Sigmoid colon (tissue), 7 donors: ENCODE measurements around the gene IRS4. TPM values are rescaled to one million over a fixed set of nuclear protein-coding genes. Genes with fewer than 3 reads are reported as not detected.

Experiments used
- DNase-seq: peaks from one replicate; pipeline ENCODE4 v3.0.0-alpha.2; 2019
- H3K27ac ChIP-seq, 4 donors: fragments of 200-600 bp; sonication (generic); one replicate each; pipeline ENCODE4 v1.5.1; 2016 to 2019; ENCODE audit warnings: mild to moderate bottlenecking in 1 of 4
- H3K27me3 ChIP-seq, 3 donors: fragments of 200-600 bp; sonication (generic); one replicate each; pipeline ENCODE4 v1.5.1; 2019; ENCODE audit warnings: mild to moderate bottlenecking in 1 of 3
- H3K36me3 ChIP-seq, 4 donors: fragments of 200-600 bp; sonication (generic); one replicate each; pipeline ENCODE4 v1.5.1; 2016 to 2019
- H3K4me1 ChIP-seq, 4 donors: fragments of 200-600 bp; sonication (generic); one replicate each; pipeline ENCODE4 v1.5.1; 2017 to 2019
- H3K4me3 ChIP-seq, 4 donors: fragments of 200-600 bp; sonication (generic); one replicate each; pipeline ENCODE4 v1.5.1; 2017 to 2019; ENCODE audit warnings: mild to moderate bottlenecking in 2 of 4, moderate library complexity in 1 of 4
- H3K9me3 ChIP-seq, 4 donors: fragments of 200-600 bp in 3 of 4; sonication (generic) in 3 of 4; one replicate each; pipeline versions ENCODE4 v1.5.1 to v1.6.1; 2013 to 2019
- EP300 ChIP-seq, 4 donors: sonication (generic); formaldehyde crosslinking; IDR thresholded peaks; one replicate each; pipeline ENCODE4 v1.6.1; 2017; ENCODE audit warnings: antibody characterized with exemption in 4 of 4
- POLR2A ChIP-seq, 2 donors: fragments of 450-650 bp; IDR thresholded peaks; one replicate each; pipeline ENCODE4 v1.6.1; 2016; ENCODE audit warnings: antibody characterized with exemption in 2 of 2, mild to moderate bottlenecking in 2 of 2, moderate library complexity in 2 of 2
- POLR2AphosphoS5 ChIP-seq, 4 donors: sonication (generic); formaldehyde crosslinking; IDR thresholded peaks; one replicate each; pipeline ENCODE4 v1.6.1; 2017; ENCODE audit warnings: antibody characterized with exemption in 4 of 4
- WGBS, 2 donors: extraction: QIAGEN DNeasy Blood & Tissue Kit; methylation state at CpG; one replicate each; pipeline ENCODE4 v1.1.7; 2013; 5-methylcytosine and 5-hydroxymethylcytosine counted together
- intact Hi-C: fragments of 100-400 bp; cut with DNase I; formaldehyde crosslinking; loops from one replicate; pipeline ENCODE4 v1.15.1; 2023
- polyA plus RNA-seq, 3 donors: library from polyadenylated mRNA; stranded (reverse); fragments of 200-250 nt; gene quantifications; one replicate each; pipeline ENCODE4 v1.2.3, GENCODE V29; 2013
- total RNA-seq, 4 donors: library from RNA; depleted of rRNA; stranded (reverse); fragments of >200 nt; gene quantifications; one replicate each; pipeline ENCODE4 v1.1.0, GENCODE V29; 2016
- TF ChIP-seq, protein P1 (sequence below), 4 experiments: fragments of 450-650 bp in 3 of 4; fragments of 200-600 bp in 1 of 4; IDR thresholded peaks; one replicate each; pipeline ENCODE4 v1.5.1; 2016 to 2019; ENCODE audit warnings: antibody characterized with exemption in 4 of 4, mild to moderate bottlenecking in 3 of 4, moderate library complexity in 2 of 4
- donor health status: healthy with polysubstance abuse.
- donor health status: Bipolar disorder and iron deficiency.
- donor health status: healthy.

IRS4 gene
- total and polyA plus RNA-seq, 7 donors: not detected

DNA sequence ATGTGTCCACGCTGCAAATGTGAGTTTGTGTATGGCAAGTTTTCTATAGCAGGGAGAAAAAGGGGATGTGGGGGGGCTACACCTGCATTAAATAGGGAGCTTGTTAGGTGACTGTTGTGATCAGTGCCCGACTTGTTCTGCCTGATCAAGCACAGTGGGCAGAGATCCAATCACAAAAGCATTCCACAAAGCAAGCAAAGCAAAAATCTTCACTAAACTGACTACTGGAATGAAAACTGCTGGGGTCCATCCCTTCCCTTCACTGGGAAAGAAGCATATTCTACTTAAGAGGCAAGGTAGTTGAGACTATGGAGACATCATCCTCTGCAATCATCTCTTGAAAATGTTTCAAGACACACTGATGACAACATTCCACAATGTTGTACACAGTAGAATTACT lies 5.2 kb downstream of the IRS4 start:
- Histone ChIP-seq H3K4me3 (no peak overlapping the region), H3K27me3 (peaks cover 6 to 41% (median 7%) of the 10 kb centered on the region in 3 donors), H3K9me3 (no peaks in the 10 kb centered on the region), H3K4me1 (peaks cover 0 to 3% (median 1%) of the 10 kb centered on the region in 4 donors), H3K27ac (no peak overlapping the region), H3K36me3 (no peaks in the 10 kb centered on the region)
- 8 to 10% methylated on average over 2 of the region's 2 CpGs for WGBS, 2 donors
- no peak for DNase-seq
- TF ChIP-seq, protein P1, sequence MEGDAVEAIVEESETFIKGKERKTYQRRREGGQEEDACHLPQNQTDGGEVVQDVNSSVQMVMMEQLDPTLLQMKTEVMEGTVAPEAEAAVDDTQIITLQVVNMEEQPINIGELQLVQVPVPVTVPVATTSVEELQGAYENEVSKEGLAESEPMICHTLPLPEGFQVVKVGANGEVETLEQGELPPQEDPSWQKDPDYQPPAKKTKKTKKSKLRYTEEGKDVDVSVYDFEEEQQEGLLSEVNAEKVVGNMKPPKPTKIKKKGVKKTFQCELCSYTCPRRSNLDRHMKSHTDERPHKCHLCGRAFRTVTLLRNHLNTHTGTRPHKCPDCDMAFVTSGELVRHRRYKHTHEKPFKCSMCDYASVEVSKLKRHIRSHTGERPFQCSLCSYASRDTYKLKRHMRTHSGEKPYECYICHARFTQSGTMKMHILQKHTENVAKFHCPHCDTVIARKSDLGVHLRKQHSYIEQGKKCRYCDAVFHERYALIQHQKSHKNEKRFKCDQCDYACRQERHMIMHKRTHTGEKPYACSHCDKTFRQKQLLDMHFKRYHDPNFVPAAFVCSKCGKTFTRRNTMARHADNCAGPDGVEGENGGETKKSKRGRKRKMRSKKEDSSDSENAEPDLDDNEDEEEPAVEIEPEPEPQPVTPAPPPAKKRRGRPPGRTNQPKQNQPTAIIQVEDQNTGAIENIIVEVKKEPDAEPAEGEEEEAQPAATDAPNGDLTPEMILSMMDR (IDR thresholded peaks at IDR 0.05): no peak
- no peak for TF ChIP-seq EP300 (IDR thresholded peaks at IDR 0.05)
- intact Hi-C loops: no loop called here

DNA sequence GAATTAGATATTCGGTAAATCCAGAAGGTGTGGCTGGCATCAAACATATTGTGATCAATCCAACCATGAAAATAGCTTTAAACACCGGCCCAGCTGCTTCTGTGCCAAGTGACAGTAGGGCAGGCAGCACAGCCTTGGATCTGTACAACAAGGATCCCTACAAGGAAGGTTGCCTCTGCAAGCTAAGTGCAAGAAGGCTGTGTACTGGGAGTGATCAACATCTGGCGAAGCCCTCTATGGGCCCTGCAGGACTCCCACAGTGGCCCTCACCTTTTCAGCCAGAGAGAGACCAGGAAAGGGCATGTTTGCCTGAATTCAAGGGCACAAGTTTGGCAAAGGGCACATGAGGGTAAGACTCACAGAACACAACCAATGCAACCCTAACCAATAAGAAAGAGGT lies 9.6 kb downstream of the IRS4 start:
- Histone ChIP-seq H3K27ac (no peak overlapping the region), H3K9me3 (no peaks in the 10 kb centered on the region), H3K4me3 (no peak overlapping the region), H3K4me1 (no peaks in the 10 kb centered on the region), H3K27me3 (peaks cover 0 to 4% (median 0%) of the 10 kb centered on the region in 3 donors), H3K36me3 (no peaks in the 10 kb centered on the region)
- 88% methylated on average over 3 of the region's 3 CpGs for WGBS, 2 donors
- intact Hi-C loops: no loop called here
- TF ChIP-seq, protein P1 (IDR thresholded peaks at IDR 0.05): no peak
- TF ChIP-seq POLR2A (IDR thresholded peaks at IDR 0.05) (no peak), EP300 (IDR thresholded peaks at IDR 0.05) (no peak), POLR2AphosphoS5 (IDR thresholded peaks at IDR 0.05) (no peak)
- no peak for DNase-seq

DNA sequence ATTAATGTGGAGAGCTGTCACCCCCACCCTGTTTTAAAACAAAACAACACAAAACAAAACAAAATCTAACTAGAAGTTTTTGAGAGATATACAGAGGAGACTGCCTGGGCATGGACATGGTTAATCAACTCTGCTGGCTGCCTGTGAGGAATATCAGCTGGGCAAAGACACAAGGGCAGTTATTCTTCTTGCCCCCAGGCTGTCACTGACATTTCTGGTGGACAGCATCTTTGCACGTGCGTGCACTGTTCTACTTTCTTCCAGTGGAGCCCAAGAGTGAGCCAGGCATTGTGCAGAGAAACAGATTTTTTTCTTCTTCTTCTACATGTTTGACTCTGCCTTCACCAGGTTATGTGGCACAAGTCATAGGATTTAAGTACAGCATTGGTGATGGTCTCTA lies 13.8 kb downstream of the IRS4 start:
- WGBS, 2 donors: 72% methylated on average over 2 of the region's 2 CpGs
- Histone ChIP-seq H3K36me3 (no peaks in the 10 kb centered on the region), H3K27ac (no peak overlapping the region), H3K4me1 (no peaks in the 10 kb centered on the region), H3K4me3 (no peak overlapping the region), H3K9me3 (no peaks in the 10 kb centered on the region), H3K27me3 (no peaks in the 10 kb centered on the region)
- TF ChIP-seq POLR2AphosphoS5 (IDR thresholded peaks at IDR 0.05): no peak
- no peak for TF ChIP-seq EP300 (IDR thresholded peaks at IDR 0.05)
- TF ChIP-seq POLR2A (IDR thresholded peaks at IDR 0.05): no peak
- TF ChIP-seq, protein P1 (IDR thresholded peaks at IDR 0.05): no peak
- DNase-seq: no peak
- intact Hi-C loops: no loop called here

DNA sequence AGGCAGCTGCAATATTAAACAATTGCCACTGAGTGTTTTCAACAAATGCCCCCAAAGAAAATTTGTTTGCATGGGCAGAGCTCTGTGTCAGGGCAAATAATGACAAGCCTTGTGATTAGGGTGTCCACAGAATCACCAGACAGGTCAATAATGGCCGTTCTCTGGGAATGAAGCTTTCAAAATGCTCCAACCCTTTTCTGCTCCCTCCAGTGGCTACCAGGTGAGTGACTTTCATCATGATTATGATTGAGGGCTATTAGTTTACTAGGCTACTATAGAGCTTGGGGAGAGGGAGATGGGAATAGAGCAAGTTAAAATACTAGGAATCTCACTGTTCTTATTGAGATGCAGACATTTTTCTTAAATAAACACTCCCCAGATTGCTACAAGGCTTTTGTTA lies 23.5 kb downstream of the IRS4 start:
- WGBS, 2 donors: 63 to 83% methylated on average over 1 of the region's 1 CpG
- no peaks in the 10 kb centered on the region for H3K27me3 ChIP-seq
- no peak overlapping the region for H3K4me3 ChIP-seq
- intact Hi-C loops: no loop called here
- no peak overlapping the region for H3K27ac ChIP-seq
- H3K9me3 ChIP-seq: no peaks in the 10 kb centered on the region
- no peak for DNase-seq
- H3K4me1 ChIP-seq: no peaks in the 10 kb centered on the region
- no peak for TF ChIP-seq POLR2AphosphoS5 (IDR thresholded peaks at IDR 0.05)
- TF ChIP-seq, protein P1 (IDR thresholded peaks at IDR 0.05): no peak
- no peak for TF ChIP-seq EP300 (IDR thresholded peaks at IDR 0.05)
- TF ChIP-seq POLR2A (IDR thresholded peaks at IDR 0.05): no peak
- no peaks in the 10 kb centered on the region for H3K36me3 ChIP-seq

DNA sequence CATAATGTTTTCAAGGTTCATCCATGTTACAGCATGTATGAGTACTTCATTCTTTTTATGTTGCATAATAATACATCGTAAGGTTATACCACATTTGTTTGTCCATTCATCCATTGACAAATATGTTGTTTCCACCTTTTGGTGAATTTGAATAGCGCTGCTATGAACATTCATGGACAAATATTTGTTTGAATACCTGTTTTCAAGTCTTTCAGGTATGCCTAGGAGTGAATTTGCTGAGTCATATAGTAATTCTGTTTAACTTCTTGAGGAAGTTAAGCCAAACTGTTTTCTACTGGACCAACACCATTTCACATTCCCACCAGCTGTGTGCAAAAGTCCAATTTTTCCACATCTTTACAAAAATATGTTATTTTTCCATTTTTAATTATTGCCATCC lies 31.5 kb downstream of the IRS4 start:
- H3K4me3 ChIP-seq: no peak overlapping the region
- DNase-seq: no peak
- no peak for TF ChIP-seq EP300 (IDR thresholded peaks at IDR 0.05)
- TF ChIP-seq, protein P1 (IDR thresholded peaks at IDR 0.05): no peak
- TF ChIP-seq POLR2A (IDR thresholded peaks at IDR 0.05): no peak
- TF ChIP-seq POLR2AphosphoS5 (IDR thresholded peaks at IDR 0.05): no peak
- intact Hi-C loops: no loop called here
- no peaks in the 10 kb centered on the region for H3K27me3 ChIP-seq
- H3K4me1 ChIP-seq: no peaks in the 10 kb centered on the region
- no peaks in the 10 kb centered on the region for H3K36me3 ChIP-seq
- no peak overlapping the region for H3K27ac ChIP-seq
- no peaks in the 10 kb centered on the region for H3K9me3 ChIP-seq
- WGBS, 2 donors: 70 to 81% methylated on average over 2 of the region's 2 CpGs
